HG03565 (cell line): ENCODE measurements around the gene JPH4.

Experiments
- ATAC-seq: cut with Tn5 transposase; IDR thresholded peaks from one replicate; pipeline ENCODE4 v1.9.1; 2021; ENCODE audit warnings: mild to moderate bottlenecking, moderate library complexity; ENCODE audit not compliant: unreplicated experiment

Gene JPH4

DNA sequence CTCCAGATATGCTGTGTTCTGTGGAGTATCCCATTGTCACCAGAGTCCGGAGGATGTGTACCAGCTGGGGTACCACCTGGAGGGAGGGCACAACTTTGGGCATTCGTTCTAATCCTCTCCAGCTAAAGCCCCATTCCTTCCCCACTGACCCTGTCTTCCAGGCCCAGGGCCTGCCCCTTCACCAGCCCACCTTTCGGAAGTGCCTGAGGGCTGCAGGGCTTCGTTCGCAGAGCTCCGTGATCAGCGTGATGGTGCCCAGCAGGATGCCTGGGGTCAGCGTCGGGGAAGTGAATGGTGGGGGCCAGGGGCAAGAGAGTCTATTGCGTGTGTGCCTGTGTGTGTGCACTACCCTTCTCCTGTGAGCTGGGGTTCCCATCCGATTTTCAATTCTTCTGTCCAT, 13.0 kb downstream of the JPH4 start:
- no peak for ATAC-seq

DNA sequence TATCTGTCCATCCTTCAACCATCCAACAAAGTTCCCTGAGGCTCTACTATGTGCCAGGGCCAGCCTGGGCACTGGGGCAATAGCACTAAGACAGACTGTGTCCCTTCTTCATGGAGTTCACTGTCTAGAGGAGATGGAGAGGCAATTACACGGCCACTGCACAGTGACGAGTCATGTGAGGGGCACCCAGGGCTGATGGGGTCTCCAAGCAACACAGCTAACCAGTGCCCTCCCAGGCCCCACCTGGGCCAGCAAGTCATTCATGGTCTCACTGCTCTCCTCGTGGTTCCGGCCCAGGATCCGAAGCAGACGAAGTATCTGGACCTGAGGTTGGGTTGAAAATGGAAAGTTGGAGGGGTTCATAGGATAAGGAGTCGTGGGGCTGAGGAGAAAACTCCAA, 13.7 kb downstream of the JPH4 start:
- ATAC-seq = no peak

DNA sequence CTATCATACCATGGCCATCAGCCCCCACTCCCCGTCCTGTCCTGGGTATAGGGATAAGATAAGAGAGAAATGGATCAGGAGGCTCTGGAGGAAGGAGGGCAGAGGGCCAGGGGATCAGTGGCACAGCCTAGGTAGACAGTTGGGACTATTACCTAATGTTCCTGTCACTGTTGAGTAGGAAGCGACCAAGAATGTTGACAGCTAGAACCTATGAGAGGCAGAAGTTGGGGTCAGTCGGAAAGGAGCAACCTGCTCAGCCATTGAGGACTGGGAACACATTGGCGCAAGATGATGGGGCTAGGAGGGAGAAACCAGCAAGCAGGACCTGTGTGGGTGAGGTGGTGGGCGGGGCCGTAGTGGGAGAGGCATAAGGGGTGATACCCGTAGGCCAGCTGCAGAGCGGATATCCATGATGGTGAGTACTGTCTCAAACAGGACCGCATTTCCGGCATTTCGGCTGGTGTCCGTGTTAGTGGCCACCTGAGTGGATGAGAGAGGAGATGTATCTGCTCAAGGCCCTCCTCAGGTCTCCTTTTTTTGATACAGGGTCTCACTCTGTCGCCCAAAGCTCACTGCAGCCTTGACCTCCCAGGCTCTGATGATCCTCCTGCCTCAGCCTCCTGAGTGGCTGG, 14.3 kb downstream of the JPH4 start:
- ATAC-seq = no peak

DNA sequence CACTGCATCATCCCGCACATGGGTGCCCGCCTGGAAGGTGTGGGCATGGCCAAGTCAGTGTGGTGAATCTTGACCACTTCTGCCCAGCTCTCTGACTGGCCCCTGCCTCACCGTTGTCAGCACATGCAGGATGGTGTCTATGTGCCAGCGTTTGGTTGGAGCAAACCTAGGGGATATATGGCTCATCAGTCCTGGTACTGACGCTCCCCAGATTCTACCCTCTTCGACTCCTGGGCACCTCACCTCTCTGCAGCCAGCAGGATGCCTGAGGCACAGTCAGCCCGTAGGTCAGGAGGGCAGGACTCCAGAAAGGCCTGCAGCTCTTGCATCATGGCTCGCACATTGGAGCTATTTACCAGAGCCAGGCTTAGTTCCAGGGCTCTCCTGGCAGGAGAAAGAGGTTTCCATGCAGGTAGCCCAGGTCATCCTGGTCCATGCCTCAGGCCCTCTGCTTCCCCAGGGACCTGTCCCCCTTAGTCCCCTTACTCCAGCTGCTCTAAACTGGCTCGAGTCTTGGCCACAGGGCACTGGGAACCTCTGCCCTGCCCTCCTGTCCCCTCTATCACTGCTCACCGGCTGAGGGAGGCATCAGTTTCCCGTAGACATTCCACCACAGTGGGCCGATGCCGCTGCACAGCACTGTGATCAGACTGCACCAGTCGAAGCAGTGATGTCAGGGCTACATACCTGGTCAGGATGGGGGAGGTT, 15.0 kb downstream of the JPH4 start:
- ATAC-seq = no peak

DNA sequence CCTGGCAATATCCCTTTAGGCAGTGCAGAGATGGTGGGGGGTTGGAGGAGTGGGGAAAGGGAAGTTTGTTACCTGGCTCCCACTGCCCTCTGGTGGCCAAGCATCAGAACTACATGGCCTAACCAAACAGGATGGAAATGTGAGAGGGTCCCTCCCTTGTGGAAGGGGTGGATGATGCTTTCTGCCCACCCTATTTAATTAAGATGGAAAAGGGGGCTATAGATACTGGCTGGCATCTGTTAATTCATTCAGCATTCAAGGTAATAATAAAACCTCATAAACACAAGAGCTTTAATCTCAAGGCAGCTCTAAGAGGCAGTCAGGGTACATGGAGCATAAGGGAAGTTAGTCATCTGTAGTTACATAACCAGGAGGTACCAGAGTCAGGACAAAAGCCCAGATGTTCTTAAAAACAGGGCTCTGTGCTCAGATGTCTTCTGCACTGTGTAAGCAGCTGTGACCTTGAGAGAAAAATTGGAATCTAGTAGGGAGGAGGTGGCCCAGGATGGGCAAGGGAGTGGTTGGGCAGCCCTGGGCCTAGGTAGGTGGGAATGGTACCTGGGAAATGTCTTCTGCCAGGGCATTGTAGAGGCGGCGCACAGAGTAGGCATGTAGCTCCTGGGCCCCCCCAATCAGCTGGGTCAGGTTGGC, 15.6 kb downstream of the JPH4 start:
- ATAC-seq = no peak

DNA sequence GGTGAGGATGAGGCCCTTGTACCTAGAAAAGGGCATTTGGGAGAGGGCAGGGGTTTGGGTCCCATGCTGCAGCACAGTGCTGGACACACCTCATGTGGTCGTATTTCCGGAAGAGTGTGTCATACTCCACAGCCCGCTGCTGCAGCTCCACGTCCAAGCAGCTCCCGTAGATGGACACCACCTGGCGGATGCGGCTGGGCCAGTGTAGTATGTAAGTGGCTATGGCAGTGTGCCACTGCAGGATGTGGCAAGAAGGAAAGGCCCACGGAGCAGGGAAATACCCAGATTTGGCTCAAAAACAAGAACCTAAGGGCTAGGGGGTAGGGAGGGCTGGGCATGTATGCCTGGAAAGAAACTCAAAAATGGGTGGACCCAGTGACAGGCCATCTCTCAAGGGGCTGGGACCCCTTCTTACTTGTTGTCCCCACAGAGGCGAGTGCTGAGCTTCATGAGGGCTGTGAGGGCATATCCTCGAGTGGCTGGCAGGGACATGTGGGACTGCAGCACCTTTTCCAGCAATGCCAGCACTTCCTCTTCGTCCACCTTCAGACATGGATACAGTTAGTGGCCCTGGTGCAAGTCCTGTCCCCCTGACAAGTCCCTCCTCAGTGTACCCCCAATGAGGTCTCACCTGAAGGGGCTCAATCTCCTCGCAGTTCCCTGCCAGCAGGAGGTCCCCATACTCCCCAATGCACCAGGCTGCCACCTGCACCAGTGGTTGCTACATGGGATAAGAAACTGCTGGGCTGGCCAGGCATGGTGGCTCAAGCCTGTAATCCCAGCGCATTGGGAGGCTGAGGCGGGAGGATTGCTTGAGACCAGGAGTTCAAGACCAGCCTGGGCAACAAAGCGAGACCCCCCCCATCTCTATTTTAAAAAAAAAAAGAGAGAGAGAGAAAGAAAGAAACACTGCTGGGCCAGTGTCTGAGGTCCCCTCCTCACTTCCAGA, 16.4 kb downstream of the JPH4 start:
- ATAC-seq = no peak

DNA sequence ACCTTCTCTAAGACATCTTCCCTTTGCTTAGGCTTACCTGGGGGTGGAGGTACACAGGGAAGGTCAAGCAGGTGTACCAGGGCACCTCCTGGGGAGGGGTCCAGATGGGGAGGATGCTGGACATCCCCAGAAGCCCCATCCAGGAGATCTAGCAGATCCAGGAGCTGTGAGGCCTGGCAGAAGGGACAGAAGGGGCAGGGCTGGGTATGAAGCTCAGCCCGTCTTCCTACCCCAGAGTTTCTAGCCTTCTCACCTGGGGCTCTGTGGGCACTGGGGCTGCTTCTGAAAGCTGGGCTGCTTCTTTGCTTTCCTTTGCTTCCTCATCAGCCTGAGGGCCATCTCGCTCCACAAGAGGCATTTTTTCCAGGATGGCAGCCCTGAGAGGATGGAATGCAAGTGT, 17.3 kb downstream of the JPH4 start:
- no peak for ATAC-seq

DNA sequence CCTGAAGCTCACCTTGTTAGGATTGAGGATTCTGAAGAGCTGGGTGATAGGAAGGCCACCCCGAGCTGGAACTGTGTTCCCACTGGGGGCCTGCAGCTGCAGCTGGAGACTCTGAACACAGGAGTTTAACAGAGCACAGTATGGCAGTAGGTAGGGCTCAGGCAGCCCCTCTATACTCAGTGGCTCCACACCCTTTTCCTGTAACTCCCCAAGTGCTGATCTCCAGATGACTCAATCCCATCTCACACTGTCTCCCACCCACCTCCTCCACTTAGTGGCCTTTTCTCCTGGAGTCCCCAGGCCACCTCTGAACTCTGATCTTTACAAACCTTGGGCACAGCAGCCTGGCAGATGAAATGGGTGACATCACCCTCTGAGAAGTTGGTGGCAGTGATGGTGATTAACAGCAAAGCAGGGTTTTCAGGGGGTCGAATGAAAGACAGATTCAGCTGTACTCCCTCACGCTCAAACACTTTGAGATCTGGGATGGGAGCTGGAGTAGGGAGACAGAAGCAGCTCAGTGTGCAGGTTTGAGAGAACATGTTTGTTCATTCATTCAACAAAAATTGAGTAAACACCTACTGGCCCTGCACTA, 18.6 kb downstream of the JPH4 start:
- no peak for ATAC-seq

DNA sequence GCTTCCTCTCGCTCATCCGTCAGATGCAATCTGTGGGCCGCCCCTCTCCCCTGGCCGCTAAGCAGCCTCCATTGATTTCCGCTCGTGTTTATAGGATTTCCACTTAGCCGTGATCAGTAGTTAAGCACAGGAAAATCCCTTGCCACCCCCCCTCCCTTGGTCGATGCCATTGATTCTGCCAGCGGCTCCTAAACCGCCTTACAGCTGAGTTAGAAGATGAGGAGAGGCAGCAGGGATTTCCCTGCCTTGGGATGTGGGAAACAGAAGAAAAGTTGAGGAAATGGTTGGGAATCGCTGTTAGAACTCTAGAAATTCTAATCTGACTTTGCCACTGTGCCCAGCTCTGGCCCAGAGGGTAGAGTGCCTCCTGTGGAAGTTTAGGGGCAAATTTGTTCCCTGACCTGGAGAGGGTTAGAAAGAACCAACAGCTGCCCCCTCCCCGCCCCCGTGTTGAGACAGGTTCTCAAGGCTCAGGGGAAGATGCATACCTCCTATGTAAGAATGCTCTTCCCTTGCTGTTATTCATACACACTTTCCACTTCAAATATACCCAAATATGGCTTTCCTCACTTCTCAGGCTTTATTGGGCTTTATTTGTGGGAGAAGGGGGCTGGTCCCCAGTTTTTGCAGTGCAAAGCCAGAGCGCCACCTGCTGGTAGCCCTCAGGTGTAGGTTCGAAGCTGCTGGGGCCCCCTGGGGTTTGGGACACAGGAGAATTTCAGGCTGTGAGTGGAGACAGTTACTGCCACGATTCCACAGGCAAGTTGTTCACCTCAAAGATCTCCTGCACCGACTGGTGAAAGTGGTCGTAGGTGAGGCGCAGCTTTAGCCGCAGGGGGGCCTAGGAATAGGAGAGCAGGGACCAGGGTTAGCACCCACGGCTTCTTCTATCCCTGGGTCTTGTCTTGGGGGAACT, 19.3 kb downstream of the JPH4 start:
- no peak for ATAC-seq

DNA sequence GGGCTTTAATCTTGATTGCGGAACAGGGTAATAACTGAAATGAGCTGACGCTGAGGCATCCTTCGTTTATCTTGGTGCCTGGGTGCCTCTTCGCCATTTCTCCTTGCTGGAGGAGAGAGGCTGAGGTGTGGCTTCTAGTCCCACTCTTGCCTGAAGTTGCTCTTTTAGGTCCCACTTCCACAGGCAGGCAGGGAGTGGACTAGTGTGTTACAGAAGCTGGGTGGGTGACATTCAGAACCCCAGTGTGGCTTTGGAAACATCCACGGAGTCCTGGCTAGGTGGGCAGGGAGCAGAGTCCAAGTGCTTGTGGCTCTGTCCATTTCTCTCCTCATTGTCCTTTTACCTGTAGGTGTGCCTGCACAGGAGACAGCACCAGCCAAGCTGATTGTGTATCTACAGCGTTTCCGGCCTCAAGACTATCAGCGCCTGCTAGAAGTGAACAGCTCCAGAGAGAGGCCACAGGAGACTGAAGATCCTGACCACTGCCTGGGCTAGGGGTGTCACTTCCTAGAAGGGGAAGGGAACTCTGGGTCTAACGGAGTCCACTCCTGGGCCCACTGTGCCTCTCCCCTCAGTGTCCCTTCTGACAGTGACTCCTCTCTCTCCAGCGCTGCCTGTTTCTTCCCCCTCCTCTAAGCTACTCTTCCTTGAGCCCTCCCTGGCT, 20.1 kb downstream of the JPH4 start:
- no peak for ATAC-seq

DNA sequence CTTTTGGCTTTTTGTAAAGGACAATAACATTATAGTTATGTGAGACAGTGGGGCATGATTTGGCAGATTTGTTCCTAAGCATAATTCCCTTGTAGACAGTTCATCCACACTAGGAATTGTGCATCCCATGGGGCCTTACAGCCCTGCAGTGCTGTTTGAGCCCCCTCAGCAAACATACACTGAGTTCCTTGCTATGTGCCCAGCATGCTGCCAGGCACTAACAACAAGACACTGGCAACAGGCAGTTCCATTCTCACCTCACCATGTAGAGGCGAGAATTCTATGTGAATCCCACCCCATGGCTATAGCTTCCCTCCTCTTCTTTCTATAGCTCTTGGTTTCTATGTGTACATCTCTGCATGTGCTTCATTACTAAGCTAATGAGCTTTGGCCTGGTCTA, 20.6 kb downstream of the JPH4 start:
- ATAC-seq = no peak

DNA sequence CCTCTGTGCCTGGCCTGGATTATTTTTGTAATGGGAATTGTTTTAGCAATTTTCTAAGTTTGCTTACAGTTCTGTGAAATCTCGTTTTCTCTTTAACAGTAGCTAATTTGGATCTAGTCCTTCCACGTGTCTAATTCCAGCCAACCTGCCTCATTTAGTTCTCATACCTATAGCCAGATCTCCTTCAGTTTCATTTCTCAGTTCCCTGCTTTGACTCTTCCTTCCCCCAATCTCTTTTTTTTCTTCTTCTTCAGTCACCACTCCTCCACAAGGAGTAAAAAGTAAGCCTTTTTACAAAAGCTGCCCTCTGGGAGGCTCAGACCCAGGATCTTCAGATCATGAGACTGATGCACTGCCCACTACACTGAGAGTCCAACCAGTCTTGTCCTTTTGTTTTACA, 21.1 kb downstream of the JPH4 start:
- ATAC-seq = no peak

DNA sequence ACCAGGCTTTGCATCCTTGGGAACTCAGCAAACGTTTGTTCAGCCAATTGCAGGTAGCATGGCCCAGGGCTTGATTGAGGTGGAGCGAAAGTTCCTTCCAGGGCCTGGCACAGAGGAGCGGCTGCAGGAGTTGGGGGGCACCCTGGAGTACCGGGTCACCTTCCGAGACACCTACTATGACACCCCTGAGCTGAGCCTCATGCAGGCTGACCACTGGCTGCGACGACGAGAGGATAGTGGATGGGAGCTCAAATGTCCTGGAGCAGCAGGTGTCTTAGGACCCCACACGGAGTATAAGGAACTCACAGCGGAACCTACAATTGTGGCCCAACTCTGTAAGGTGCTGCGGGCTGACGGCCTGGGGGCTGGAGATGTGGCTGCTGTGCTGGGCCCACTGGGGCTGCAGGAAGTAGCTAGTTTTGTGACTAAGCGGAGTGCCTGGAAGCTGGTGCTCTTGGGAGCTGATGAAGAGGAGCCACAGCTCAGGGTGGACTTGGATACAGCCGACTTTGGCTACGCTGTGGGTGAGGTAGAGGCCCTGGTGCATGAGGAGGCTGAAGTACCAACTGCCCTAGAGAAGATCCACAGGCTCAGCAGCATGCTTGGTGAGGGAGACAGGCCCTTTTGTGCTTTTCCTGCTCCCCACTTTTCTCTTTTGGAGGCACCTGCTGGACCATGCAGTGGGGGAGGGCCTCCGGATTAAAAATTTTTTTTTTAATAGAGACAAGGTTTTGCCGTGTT, 21.7 kb downstream of the JPH4 start:
- ATAC-seq = no peak

DNA sequence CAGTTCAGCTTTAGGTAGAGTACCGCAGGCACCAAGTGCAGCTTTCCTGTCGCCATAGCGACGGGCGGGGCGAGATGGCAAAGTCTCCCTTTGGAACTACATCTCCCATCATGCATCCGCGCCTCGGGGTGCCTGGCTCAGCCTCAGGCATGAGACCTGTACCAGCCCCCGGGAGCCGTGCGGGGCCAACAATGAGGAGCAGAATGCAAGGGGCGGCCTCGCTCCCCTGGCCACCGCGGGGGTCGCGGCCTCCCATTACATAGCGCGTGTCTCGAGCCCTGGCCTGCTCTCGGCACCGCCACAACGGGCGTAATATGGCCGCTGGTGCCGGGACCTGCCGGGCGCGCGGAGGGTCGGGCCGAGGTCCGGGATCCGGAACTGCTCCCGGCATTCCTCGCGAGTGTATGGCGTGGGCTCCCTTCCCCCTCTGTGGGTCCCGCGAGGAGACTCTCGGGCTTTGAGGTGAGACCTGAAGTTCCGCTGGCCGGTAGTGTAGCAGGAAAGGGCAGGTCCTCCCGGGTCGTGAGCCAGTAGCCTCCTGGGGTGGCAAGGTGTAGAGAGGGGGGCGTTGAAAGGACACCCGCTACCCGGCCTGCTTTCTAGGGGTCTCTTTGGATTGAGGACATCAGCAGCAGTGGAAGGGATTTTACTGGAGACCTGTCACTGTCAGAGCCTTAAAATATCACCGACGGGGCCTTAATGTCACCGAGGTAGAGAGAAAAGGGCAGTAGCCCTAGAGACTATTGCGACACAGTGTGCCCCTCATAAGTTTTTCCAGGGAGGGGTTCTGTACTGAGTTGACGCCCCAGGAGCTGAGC, 22.5 kb downstream of the JPH4 start, which contains the start of gene THTPA:
TSS of gene THTPA (plus strand) at position 390 of the 818 bp plus-strand sequence. CDS start 487 bp downstream, outside the sequence.
- peak; percentile 77 for ATAC-seq

DNA sequence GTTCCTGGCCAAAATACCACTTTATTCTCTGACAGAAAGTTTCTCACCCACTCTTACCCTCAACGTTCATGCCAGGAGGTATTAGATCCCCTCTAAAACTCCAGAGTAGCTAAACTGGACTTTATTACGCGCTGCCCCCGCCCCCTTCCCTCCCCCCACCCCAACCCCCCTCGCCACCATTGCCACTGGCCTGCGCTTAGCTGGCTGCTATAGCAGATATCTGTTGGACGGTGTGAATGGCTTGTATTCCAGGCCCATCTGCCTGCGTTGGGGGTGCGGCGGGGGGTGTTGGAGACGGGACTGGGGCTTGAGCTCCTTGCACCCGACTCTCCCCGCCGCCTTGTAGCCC, 23.1 kb downstream of the JPH4 start:
- ATAC-seq = no peak

DNA sequence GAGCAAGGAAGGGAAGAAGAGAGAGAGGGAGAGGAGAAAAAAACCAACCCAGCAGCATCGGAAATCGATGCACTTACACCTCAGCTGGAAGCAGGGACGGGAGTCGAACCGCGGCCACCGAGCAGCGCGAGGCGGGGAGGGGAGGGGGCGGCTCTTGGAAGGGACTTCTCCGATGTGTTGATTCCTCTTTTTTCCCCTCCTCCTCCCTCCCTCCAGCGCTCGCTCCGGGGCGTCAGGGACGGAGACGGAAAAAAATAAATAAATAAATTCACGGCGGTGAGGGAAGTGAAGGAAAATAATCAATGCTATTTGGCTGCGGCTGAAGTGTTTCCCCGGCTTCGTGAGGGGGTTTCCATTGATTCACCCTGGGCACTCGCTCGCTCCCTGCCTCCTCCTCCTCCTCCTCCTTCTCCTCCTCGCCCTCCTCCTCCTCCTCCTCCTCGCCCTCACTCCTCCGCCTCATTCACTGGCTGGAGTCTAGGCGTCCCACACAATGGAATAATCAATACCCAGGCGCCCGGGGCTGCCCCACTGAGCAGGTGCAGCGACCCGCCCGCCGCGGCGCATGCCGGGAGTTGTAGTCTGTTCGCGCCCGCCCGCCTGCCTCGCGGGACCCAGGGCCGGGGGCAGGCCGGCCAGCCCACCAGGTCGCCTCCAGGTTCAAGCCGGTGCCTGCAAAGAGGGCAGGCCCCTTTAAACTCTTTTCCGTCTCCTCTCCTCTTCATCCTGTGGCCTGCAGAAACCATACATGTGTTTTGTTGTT, 27.1 kb downstream of the JPH4 start, which contains the start of gene ZFHX2:
TSS of gene ZFHX2 (minus strand) at position 500 of the 763 bp plus-strand sequence. CDS start 16,440 bp downstream, outside the sequence.
- peak; percentile 43 for ATAC-seq

DNA sequence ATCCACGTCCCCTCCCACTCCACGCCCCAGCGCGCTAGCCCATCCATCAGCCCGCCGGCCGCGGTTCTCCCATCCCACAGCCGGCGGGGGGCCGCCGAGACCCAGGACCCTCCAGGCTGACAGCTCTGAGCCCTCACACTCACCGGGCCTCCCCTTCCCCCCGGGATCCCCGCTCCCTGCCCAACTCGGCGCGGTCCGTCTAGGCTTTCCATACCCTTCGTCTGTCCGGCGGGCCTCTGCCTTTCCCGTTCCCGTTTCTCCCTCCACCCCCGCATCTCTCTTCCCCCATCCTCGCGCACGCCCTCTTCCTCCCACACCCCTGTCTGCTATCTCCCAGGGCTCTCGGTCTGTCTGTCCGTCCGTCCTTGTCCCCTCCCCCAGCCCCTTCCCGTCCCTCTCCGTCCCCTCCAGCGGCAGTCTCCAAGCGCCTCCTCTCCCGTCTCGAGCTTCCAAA, 27.8 kb downstream of the JPH4 start:
- ATAC-seq = no peak
